Endodermal cell (in vitro differentiated cells): ENCODE results near the gene DNASE1L3. TPM values are rescaled to one million over a fixed set of nuclear protein-coding genes. Genes with fewer than 3 reads are reported as not detected.

Experiments used
- DNase-seq: peaks from one replicate; pipeline ENCODE4 v3.0.0-alpha.2; 2017
- H3K27ac ChIP-seq: 2 replicates; pipeline ENCODE4 v1.5.1; 2013; ENCODE audit warnings: mild to moderate bottlenecking, low read depth, low read length, moderate library complexity
- H3K27me3 ChIP-seq: 2 replicates; pipeline ENCODE4 v1.6.1; 2013; ENCODE audit warnings: mild to moderate bottlenecking, low read length, moderate library complexity; ENCODE audit not compliant: insufficient read depth, control insufficient read depth, poor library complexity, severe bottlenecking
- H3K36me3 ChIP-seq: 2 replicates; pipeline ENCODE4 v1.7.0; 2013; ENCODE audit warnings: mild to moderate bottlenecking, low read length, moderate library complexity; ENCODE audit not compliant: control insufficient read depth, insufficient read depth
- H3K4me1 ChIP-seq: one replicate; pipeline ENCODE4 v1.7.0; 2013; ENCODE audit warnings: low read length; ENCODE audit not compliant: control insufficient read depth, insufficient read depth
- H3K4me3 ChIP-seq: 2 replicates; pipeline ENCODE4 v1.5.1; 2013; ENCODE audit warnings: mild to moderate bottlenecking, low read length, moderate library complexity
- H3K9ac ChIP-seq: 2 replicates; pipeline ENCODE4 v1.6.1; 2013; ENCODE audit warnings: mild to moderate bottlenecking, low read length, moderate library complexity; ENCODE audit not compliant: poor library complexity, severe bottlenecking; ENCODE audit errors: extremely low read depth
- H3K9me3 ChIP-seq: 2 replicates; pipeline ENCODE4 v1.6.1; 2013; ENCODE audit warnings: mild to moderate bottlenecking, low read length, moderate library complexity; ENCODE audit not compliant: control insufficient read depth
- H3K27ac Mint-ChIP-seq: 2 replicates; pipeline ENCODE4 v1.8.0; 2020; ENCODE audit warnings: mixed read lengths
- H3K27me3 Mint-ChIP-seq: 2 replicates; pipeline ENCODE4 v1.8.0; 2021; ENCODE audit warnings: mild to moderate bottlenecking, mixed read lengths; ENCODE audit not compliant: insufficient read depth
- H3K36me3 Mint-ChIP-seq: 2 replicates; pipeline ENCODE4 v1.8.0; 2020; ENCODE audit warnings: low read depth, mixed read lengths
- H3K4me1 Mint-ChIP-seq: 2 replicates; pipeline ENCODE4 v1.8.0; 2020; ENCODE audit warnings: mixed read lengths
- H3K4me3 Mint-ChIP-seq: 2 replicates; pipeline ENCODE4 v1.8.0; 2020; ENCODE audit warnings: mild to moderate bottlenecking, moderate library complexity, mixed read lengths
- H3K9me3 Mint-ChIP-seq: 2 replicates; pipeline ENCODE4 v1.8.0; 2020; ENCODE audit warnings: mild to moderate bottlenecking, mixed read lengths
- WGBS, 2 experiments: methylation state at CpG; one replicate each; pipeline versions ENCODE4 v1.1.5 to v1.1.7; 2013; ENCODE audit warnings: missing lambda C conversion rate in 2 of 2, mixed read lengths in 1 of 2; ENCODE audit not compliant: insufficient coverage in 1 of 2, insufficient read length in 1 of 2; 5-methylcytosine and 5-hydroxymethylcytosine counted together
- total RNA-seq, 2 donors: library from RNA; stranded (reverse); fragmentation: NEBNext Ultra II Directional in 1 of 2; extraction: Animal tissue kit (Norgen Biotek cat#: 25700) in 1 of 2; gene quantifications; 2 replicates in 1 of 2; 3 replicates in 1 of 2; pipeline ENCODE4 v1.2.1, GENCODE V29; 2021
- TF ChIP-seq, protein P1 (sequence below): fragments of 200-600 bp; sonication (generic); conservative IDR thresholded peaks from 2 replicates; pipeline ENCODE4 v1.5.0; 2021; ENCODE audit warnings: antibody characterized with exemption, mild to moderate bottlenecking

The DNASE1L3 gene
- total RNA-seq, 2 donors from 2014 or later: not detected

GRCh38 chr3:58168498-58168897 is 42.3 kb downstream of the DNASE1L3 start:
- Histone ChIP-seq H3K27ac (no peak overlapping the region), H3K4me1 (peaks cover 25% of the 10 kb centered on the region), H3K27me3 (no peaks in the 10 kb centered on the region), H3K9me3 (no peaks in the 10 kb centered on the region), H3K9ac (no peak overlapping the region), H3K36me3 (peaks cover 91% of the 10 kb centered on the region), H3K4me3 (no peak overlapping the region)
- Mint-ChIP-seq H3K36me3 (peaks cover 65% of the 10 kb centered on the region), H3K4me3 (no peak overlapping the region), H3K4me1 (peaks cover 18% of the 10 kb centered on the region), H3K27ac (no peak overlapping the region), H3K27me3 (no peaks in the 10 kb centered on the region), H3K9me3 (no peaks in the 10 kb centered on the region)
- TF ChIP-seq, protein P1, sequence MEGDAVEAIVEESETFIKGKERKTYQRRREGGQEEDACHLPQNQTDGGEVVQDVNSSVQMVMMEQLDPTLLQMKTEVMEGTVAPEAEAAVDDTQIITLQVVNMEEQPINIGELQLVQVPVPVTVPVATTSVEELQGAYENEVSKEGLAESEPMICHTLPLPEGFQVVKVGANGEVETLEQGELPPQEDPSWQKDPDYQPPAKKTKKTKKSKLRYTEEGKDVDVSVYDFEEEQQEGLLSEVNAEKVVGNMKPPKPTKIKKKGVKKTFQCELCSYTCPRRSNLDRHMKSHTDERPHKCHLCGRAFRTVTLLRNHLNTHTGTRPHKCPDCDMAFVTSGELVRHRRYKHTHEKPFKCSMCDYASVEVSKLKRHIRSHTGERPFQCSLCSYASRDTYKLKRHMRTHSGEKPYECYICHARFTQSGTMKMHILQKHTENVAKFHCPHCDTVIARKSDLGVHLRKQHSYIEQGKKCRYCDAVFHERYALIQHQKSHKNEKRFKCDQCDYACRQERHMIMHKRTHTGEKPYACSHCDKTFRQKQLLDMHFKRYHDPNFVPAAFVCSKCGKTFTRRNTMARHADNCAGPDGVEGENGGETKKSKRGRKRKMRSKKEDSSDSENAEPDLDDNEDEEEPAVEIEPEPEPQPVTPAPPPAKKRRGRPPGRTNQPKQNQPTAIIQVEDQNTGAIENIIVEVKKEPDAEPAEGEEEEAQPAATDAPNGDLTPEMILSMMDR: no peak
- 96 to 100% methylated on average over 7 of the region's 7 CpGs for WGBS, 2 experiments
- DNase-seq: no peak

DNA sequence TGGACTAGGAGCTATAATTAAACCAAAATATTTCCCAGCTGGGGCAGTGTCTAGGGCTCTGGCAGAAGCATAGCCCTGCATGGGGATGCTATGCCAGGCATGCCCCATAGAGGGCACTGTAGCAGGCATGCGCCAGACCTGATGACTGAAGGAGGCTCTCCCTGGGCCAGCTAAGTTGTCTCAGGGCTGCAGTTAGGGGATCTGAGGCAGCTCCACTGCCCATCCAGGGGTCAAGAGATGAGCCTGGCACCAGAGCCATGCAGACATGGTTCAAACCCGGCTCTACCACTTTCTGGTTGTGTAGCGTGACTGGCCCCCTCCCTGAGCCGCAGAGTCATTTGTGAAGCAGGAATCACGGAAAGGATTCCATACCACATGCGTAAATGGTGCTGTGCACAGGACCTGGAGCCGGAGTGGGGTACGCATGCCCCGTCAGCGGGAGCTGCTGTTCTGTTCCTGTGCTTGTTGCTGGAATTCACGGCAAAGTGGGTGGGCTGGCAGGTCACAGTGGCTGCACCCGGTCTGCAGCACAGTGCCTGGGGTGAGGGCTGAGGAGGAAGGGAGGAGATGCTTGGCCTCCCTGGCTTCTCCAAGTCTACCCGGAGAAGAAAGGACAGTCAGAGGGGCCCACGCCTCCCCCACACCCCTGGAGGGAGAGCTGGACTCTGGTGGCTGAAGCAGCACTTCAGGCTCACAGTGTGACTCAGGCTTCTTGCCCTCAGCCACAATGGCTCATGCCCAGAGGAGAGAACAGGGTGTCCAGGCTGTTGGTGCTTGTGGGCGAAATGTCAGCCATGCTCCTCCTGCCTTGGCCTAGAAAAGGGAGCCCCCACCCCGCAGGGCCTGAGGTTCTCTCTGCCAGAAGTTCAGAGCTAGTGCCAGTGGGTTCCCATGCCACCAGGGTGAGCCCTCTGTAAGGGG is 43.1 kb downstream of the DNASE1L3 start:
- no peak overlapping the region for H3K4me3 Mint-ChIP-seq
- no peak overlapping the region for H3K9ac ChIP-seq
- H3K36me3 Mint-ChIP-seq: peaks cover 73% of the 10 kb centered on the region
- no peak overlapping the region for H3K4me3 ChIP-seq
- no peaks in the 10 kb centered on the region for H3K9me3 Mint-ChIP-seq
- H3K4me1 ChIP-seq: peaks cover 28% of the 10 kb centered on the region
- 88 to 92% methylated on average over 12 to 16 of the region's 16 CpGs for WGBS, 2 experiments
- peak; percentile 93 for DNase-seq
- H3K4me1 Mint-ChIP-seq: peaks cover 14% of the 10 kb centered on the region
- peak overlapping the region; percentile 66 for H3K27ac Mint-ChIP-seq
- H3K27ac ChIP-seq: no peak overlapping the region
- peaks cover 95% of the 10 kb centered on the region for H3K36me3 ChIP-seq
- H3K9me3 ChIP-seq: no peaks in the 10 kb centered on the region
- no peaks in the 10 kb centered on the region for H3K27me3 ChIP-seq
- no peaks in the 10 kb centered on the region for H3K27me3 Mint-ChIP-seq
- TF ChIP-seq, protein P1: peak; percentile 96

GRCh38 chr3:58164906-58165821 is 45.6 kb downstream of the DNASE1L3 start:
- Mint-ChIP-seq H3K27ac (peak overlapping the region; percentile 67), H3K4me3 (no peak overlapping the region), H3K27me3 (no peaks in the 10 kb centered on the region), H3K9me3 (no peaks in the 10 kb centered on the region), H3K4me1 (peaks cover 9% of the 10 kb centered on the region), H3K36me3 (peaks cover 82% of the 10 kb centered on the region)
- H3K27ac ChIP-seq: peak overlapping the region; percentile 36
- 88 to 89% methylated on average over 12 to 16 of the region's 16 CpGs for WGBS, 2 experiments
- TF ChIP-seq, protein P1: no peak
- H3K27me3 ChIP-seq: no peaks in the 10 kb centered on the region
- H3K9me3 ChIP-seq: no peaks in the 10 kb centered on the region
- H3K9ac ChIP-seq: no peak overlapping the region
- peaks cover 27% of the 10 kb centered on the region for H3K4me1 ChIP-seq
- DNase-seq: peak; percentile 74
- H3K36me3 ChIP-seq: peaks cover 97% of the 10 kb centered on the region
- no peak overlapping the region for H3K4me3 ChIP-seq
